Adrenal gland (tissue), 12 donors: ENCODE measurements around the gene SERPINB6. TPM values are rescaled to one million over a fixed set of nuclear protein-coding genes. Genes with fewer than 3 reads are reported as not detected.
A peak's percentile ranks its signal among the peaks of the same experiment; 100 is the strongest.

Source experiments
- DNase-seq, 7 donors: peaks; one replicate each; pipeline ENCODE4 v3.0.0-alpha.2; 2019 to 2020
- H3K27ac ChIP-seq, 5 donors: fragments of 200-600 bp; sonication (generic) in 4 of 5; 1 replicate in 3 of 5; 2 replicates in 2 of 5; pipeline versions ENCODE4 v1.5.1 to v1.8.0; 2016 to 2020; ENCODE audit warnings: mild to moderate bottlenecking in 1 of 5
- H3K27me3 ChIP-seq: fragments of 200-600 bp; 2 replicates; pipeline ENCODE4 v1.8.0; 2021
- H3K36me3 ChIP-seq, 2 donors: fragments of 200-600 bp; replicated peaks in 1 of 2; 1 replicate in 1 of 2; 2 replicates in 1 of 2; pipeline versions ENCODE4 v1.5.1 to v1.8.0; 2018 to 2022
- H3K4me1 ChIP-seq, 2 donors: fragments of 200-600 bp; replicated peaks in 1 of 2; 1 replicate in 1 of 2; 2 replicates in 1 of 2; pipeline versions ENCODE4 v1.5.1 to v1.8.0; 2018 to 2021
- H3K4me3 ChIP-seq, 4 donors: fragments of 200-600 bp; sonication (generic) in 3 of 4; one replicate each; pipeline ENCODE4 v1.5.1; 2016 to 2018
- H3K9me3 ChIP-seq, 3 donors: fragments of 200-600 bp; sonication (generic) in 1 of 3; replicated peaks in 1 of 3; 1 replicate in 2 of 3; 2 replicates in 1 of 3; pipeline versions ENCODE4 v1.5.1 to v1.8.0; 2016 to 2021
- CTCF ChIP-seq, 6 experiments: fragments of 450-650 bp in 4 of 6; fragments of 200-600 bp in 2 of 6; sonication (generic) in 1 of 6; IDR thresholded peaks; 1 replicate in 5 of 6; 2 replicates in 1 of 6; pipeline versions ENCODE4 v1.5.1 to v1.8.0; 2016 to 2021; ENCODE audit warnings: antibody characterized with exemption in 6 of 6, mild to moderate bottlenecking in 2 of 6, moderate library complexity in 1 of 6
- POLR2A ChIP-seq, 2 donors: fragments of 450-650 bp; IDR thresholded peaks; one replicate each; pipeline ENCODE4 v1.6.1; 2017; ENCODE audit warnings: antibody characterized with exemption in 2 of 2, mild to moderate bottlenecking in 2 of 2, moderate library complexity in 1 of 2
- WGBS, 4 donors: extraction: QIAGEN DNeasy Blood & Tissue Kit in 2 of 4; methylation state at CpG; one replicate each; pipeline versions ENCODE4 v1.1.5 to v1.1.7; 2013 to 2017; 5-methylcytosine and 5-hydroxymethylcytosine counted together
- intact Hi-C, 2 donors: fragments of 100-400 bp; cut with DNase I; formaldehyde crosslinking; loops; one replicate each; pipeline versions ENCODE4 v1.14.1 to v1.15.0; 2022 to 2023
- polyA plus RNA-seq, 3 donors: library from polyadenylated mRNA; stranded (reverse); fragments of 200-250 nt in 2 of 3; fragments of 350-450 nt in 1 of 3; fragmentation: Illumina TruSeq in 1 of 3; extraction: RNeasy Lipid Tissue Mini Kit (QIAGEN cat#74804) in 1 of 3; gene quantifications; one replicate each; pipeline ENCODE4 v1.2.3, GENCODE V29; 2013 to 2014
- total RNA-seq, 9 donors: library from RNA; depleted of rRNA in 4 of 9; stranded (reverse); fragments of >200 nt in 4 of 9; fragments of 120-200 nt in 1 of 9; fragmentation: NEBNext Ultra II Directional in 1 of 9; extraction: Animal tissue kit (Norgen Biotek cat#: 25700) in 1 of 9; gene quantifications; one replicate each; pipeline versions ENCODE4 v1.1.0 to v1.2.4, GENCODE V29; 2013 to 2023
- donor health status: healthy with polysubstance abuse.
- donor health status: Bipolar disorder and iron deficiency.
- donor health status: DM: yes; HTN: yes; CAD: no.
- donor health status: DM: no; HTN: no; CAD: no.
- donor health status: DM: no; HTN: no; CAD: no.
- donor health status: DM: yes; HTN: yes; CAD: no.

Gene SERPINB6
- total and polyA plus RNA-seq, 12 donors, result 132 to 332 (median 209) TPM

GRCh38 chr6:2990248-2990931, 19.0 kb upstream of the SERPINB6 start:
- intact Hi-C loops, result no loop called here
- 4 to 13% (median 6%) methylated on average over 12 to 19 of the region's 19 CpGs for WGBS, 4 donors

GRCh38 chr6:2989332-2990247, 18.2 kb upstream of the SERPINB6 start:
- WGBS, 4 donors, result 0 to 1% (median 0%) methylated on average over 21 to 22 of the region's 22 CpGs
- Histone ChIP-seq H3K36me3 (no peaks in the 10 kb centered on the region), H3K4me1 (peaks cover 22 to 45% of the 10 kb centered on the region in 2 donors), H3K9me3 (no peaks in the 10 kb centered on the region), H3K27me3 (no peaks in the 10 kb centered on the region), H3K27ac (peak overlapping the region; percentile 97 to 100 (median 98)), H3K4me3 (peak overlapping the region; percentile 45 to 64 (median 55))
- peak in 1 of 2 donors; percentile 54 for TF ChIP-seq POLR2A (IDR thresholded peaks at IDR 0.05)
- TF ChIP-seq CTCF (IDR thresholded peaks at IDR 0.05), result peak in 3 of 6 experiments; percentile 28 to 42 (median 41)
- intact Hi-C loops, result loop anchor here in 1 of 2 donors (2.0 kb wide), 1 partner anchor 39 kb away; no protein-coding TSS in a partner anchor
- DNase-seq, result peak; percentile 79 to 96 (median 90)

More at GRCh38 chr6:2990248-2990931, 19.0 kb upstream of the SERPINB6 start:
- Histone ChIP-seq H3K4me1 (peaks cover 22 to 44% of the 10 kb centered on the region in 2 donors), H3K36me3 (no peaks in the 10 kb centered on the region), H3K4me3 (peak overlapping the region in 3 of 4 donors; percentile 20 to 64 (median 61)), H3K27ac (peak overlapping the region; percentile 97 to 100 (median 98)), H3K27me3 (no peaks in the 10 kb centered on the region), H3K9me3 (no peaks in the 10 kb centered on the region)
- DNase-seq, result peak; percentile 53 to 81 (median 78)
- TF ChIP-seq POLR2A (IDR thresholded peaks at IDR 0.05) (peak in 1 of 2 donors; percentile 76), CTCF (IDR thresholded peaks at IDR 0.05) (no peak)

GRCh38 chr6:2988426-2989331, 17.3 kb upstream of the SERPINB6 start:
- WGBS, 4 donors, result 0 to 1% (median 1%) methylated on average over 25 to 64 of the region's 64 CpGs

More at GRCh38 chr6:2988426-2989331, 17.3 kb upstream of the SERPINB6 start:
- intact Hi-C loops, result loop anchor here in 1 of 2 donors (2.0 kb wide), 1 partner anchor 38 kb away; no protein-coding TSS in a partner anchor
- DNase-seq, result peak; percentile 93 to 97 (median 97)
- Histone ChIP-seq H3K27ac (peak overlapping the region; percentile 97 to 100 (median 98)), H3K4me3 (peak overlapping the region; percentile 45 to 64 (median 55)), H3K36me3 (no peaks in the 10 kb centered on the region), H3K27me3 (no peaks in the 10 kb centered on the region), H3K9me3 (no peaks in the 10 kb centered on the region), H3K4me1 (peaks cover 13 to 39% of the 10 kb centered on the region in 2 donors)
- TF ChIP-seq CTCF (IDR thresholded peaks at IDR 0.05) (peak; percentile 55 to 95 (median 85)), POLR2A (IDR thresholded peaks at IDR 0.05) (peak; percentile 36 to 84)
